K562 (cell line): ENCODE data around the gene CDK14.

ENCODE experiments used
- NRF1 ChIP-seq, 2 experiments: fragments of 450-650 bp; IDR thresholded peaks in 1 of 2; conservative IDR thresholded peaks in 1 of 2; 2 replicates each; pipeline ENCODE4 v1.6.1; 2014; ENCODE audit warnings: mild to moderate bottlenecking in 2 of 2
- POLR2A ChIP-seq: fragments of 450-650 bp; conservative IDR thresholded peaks from 2 replicates; pipeline ENCODE4 v1.6.1; 2016
- RB1 ChIP-seq: fragments of 450-650 bp; IDR thresholded peaks from 2 replicates; pipeline ENCODE4 v1.6.1; 2017; ENCODE audit warnings: low read depth, mild to moderate bottlenecking
- RBBP5 ChIP-seq: fragments of 200-600 bp; sonication (generic); IDR thresholded peaks from 2 replicates; pipeline ENCODE4 v1.6.1; 2012; ENCODE audit warnings: borderline replicate concordance, mild to moderate bottlenecking, low read length, control low read depth, inconsistent platforms; ENCODE audit not compliant: insufficient read depth, poor library complexity, severe bottlenecking
- SNIP1 ChIP-seq: fragments of 450-650 bp; IDR thresholded peaks from 2 replicates; pipeline ENCODE4 v1.7.1; 2017; ENCODE audit warnings: low read depth, mild to moderate bottlenecking
- SRSF7 ChIP-seq: fragments of 200-400 bp; formaldehyde crosslinking; optimal IDR thresholded peaks from 2 replicates; pipeline ENCODE3; 2017; ENCODE audit warnings: mild to moderate bottlenecking, low read depth, low read length
- ZC3H4 ChIP-seq: sonication (generic); formaldehyde crosslinking; IDR thresholded peaks from 2 replicates; pipeline ENCODE4 v1.9.0; 2021; ENCODE audit warnings: missing genetic modification reagents, borderline replicate concordance
- ZNF175 ChIP-seq: fragments of 200-800 bp; sonication (Bioruptor generic); IDR thresholded peaks from 2 replicates; pipeline ENCODE4 v1.6.1; 2016; ENCODE audit warnings: low read depth, mild to moderate bottlenecking, missing genetic modification characterization, missing compliant biosample characterization
- ZNF76 ChIP-seq: fragments of 250-450 bp; sonication (Bioruptor Pico); IDR thresholded peaks from 2 replicates; pipeline ENCODE4 v1.4.0; 2020; ENCODE audit warnings: mild to moderate bottlenecking, moderate library complexity, borderline replicate concordance

DNA sequence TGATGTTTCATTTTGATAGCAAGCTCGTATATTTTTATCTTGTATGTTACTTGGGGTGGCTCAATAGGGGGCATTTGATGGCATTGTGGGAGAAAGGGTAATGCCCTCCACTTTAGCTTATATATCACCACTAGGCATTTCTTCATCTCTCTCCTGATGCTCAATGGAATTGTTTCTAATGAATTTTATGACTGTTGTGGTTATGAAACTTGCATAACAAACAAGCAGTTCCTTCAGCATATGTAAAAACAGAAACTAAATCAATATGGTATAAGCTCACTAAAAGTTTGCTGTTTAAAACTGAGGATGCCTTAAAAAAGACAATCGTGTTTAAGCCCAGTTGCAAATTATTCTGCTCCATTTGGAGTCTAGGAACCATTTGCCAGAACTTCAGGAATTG lies 75.5 kb downstream of the CDK14 start:
- no peak for TF ChIP-seq SRSF7
- no peak for TF ChIP-seq POLR2A
- TF ChIP-seq ZC3H4 (CRISPR knock-in tag) = no peak
- no peak for TF ChIP-seq NRF1 (conservative IDR thresholded peaks at IDR 0.05 in 1 of 2, IDR thresholded peaks at IDR 0.05 in 1 of 2)
- no peak for TF ChIP-seq ZNF76
- TF ChIP-seq RB1 = no peak
- no peak for TF ChIP-seq RBBP5
- no peak for TF ChIP-seq ZNF175 (CRISPR knock-in tag)
- no peak for TF ChIP-seq SNIP1
